ENCODE measurements around the gene CDC23. TPM values are rescaled to one million over a fixed set of nuclear protein-coding genes. Genes with fewer than 3 reads are reported as not detected.

CDC23 gene
- total and polyA plus RNA-seq, 10 of the 15 experiments (the other 5 are each of a cell fraction or from before 2014, with no cell fraction given): 37.1 to 66.1 (median 48.6) TPM

- no peak for FAIRE-seq
Observed at GRCh38 chr5:138257583-138257982, 44.5 kb upstream of the CDC23 start.

More at GRCh38 chr5:138257583-138257982, 44.5 kb upstream of the CDC23 start:
- POLR2A ChIA-PET: no interaction called here
- peaks cover 2% of the 10 kb centered on the region for H3K4me1 ChIP-seq (ENCODE audit: control insufficient read depth, insufficient read depth, low read length)
- no peaks in the 10 kb centered on the region for H3K36me3 ChIP-seq (ENCODE audit: control insufficient read depth in 2 of 2, insufficient read depth in 2 of 2, low read length in 1 of 2)
- no peaks in the 10 kb centered on the region for H3K79me2 ChIP-seq (ENCODE audit: control insufficient read depth, insufficient read depth, low read length)
- no TSS peak for BruUV-seq (replicated peaks)
- ATAC-seq: no peak
- H3K9me3 ChIP-seq (replicated peaks; ENCODE audit: control insufficient read depth, insufficient read depth, low read length): no peaks in the 10 kb centered on the region
- H3K4me3 ChIP-seq: no peak overlapping the region
- no peaks in the 10 kb centered on the region for H4K20me1 ChIP-seq (ENCODE audit: control insufficient read depth, insufficient read depth)
- no peak overlapping the region for H3K27ac ChIP-seq (ENCODE audit: control insufficient read depth, insufficient read depth)
- H3K9ac ChIP-seq (ENCODE audit: control insufficient read depth, insufficient read depth, low read length): no peak overlapping the region
- H3K4me2 ChIP-seq (ENCODE audit: control insufficient read depth, insufficient read depth): no peak overlapping the region
- TF ChIP-seq NFIC (IDR thresholded peaks at IDR 0.05; ENCODE audit: low read depth, low read length): no peak
- TF ChIP-seq BRCA1 (IDR thresholded peaks at IDR 0.05; ENCODE audit: low read depth, low read length): no peak
- no peak for TF ChIP-seq HCFC1 (IDR thresholded peaks at IDR 0.05; ENCODE audit: low read length)
- TF ChIP-seq ATF2 (IDR thresholded peaks at IDR 0.05; ENCODE audit: low read length): no peak
- no peak for TF ChIP-seq SMAD5 (IDR thresholded peaks at IDR 0.05; ENCODE audit: low read depth)
- no peak for TF ChIP-seq RCOR1 (conservative IDR thresholded peaks at IDR 0.05; ENCODE audit: low read depth, low read length)
- no peak for TF ChIP-seq CBFB (IDR thresholded peaks at IDR 0.05; ENCODE audit: low read depth)
- no peak for TF ChIP-seq RB1 (IDR thresholded peaks at IDR 0.05; ENCODE audit: borderline replicate concordance)
- no peak for TF ChIP-seq POU2F2 (IDR thresholded peaks at IDR 0.05; ENCODE audit: borderline replicate concordance, low read depth, low read length)
- TF ChIP-seq BCLAF1 (IDR thresholded peaks at IDR 0.05): no peak
- no peak overlapping the region for H2AFZ ChIP-seq (ENCODE audit: control insufficient read depth, low read depth, low read length)
- DNase-seq (ENCODE audit: low read depth, low spot score): no peak
- intact Hi-C loops (cut with micrococcal nuclease; ENCODE audit: unreplicated experiment) (no loop called here), in situ Hi-C loops (cut with MboI) (no loop called here)
- 80% methylated on average over 29 of the region's 29 CpGs for WGBS (ENCODE audit: insufficient coverage, insufficient replicate concordance, low lambda C conversion rate, missing lambda C conversion rate)
- SMC1A ChIA-PET (ENCODE audit: uncharacterized antibody, unreplicated experiment): no interaction called here
- CTCF ChIA-PET: no interaction called here
- RAD21 ChIA-PET (ENCODE audit: unreplicated experiment): no interaction called here
- H3K27me3 ChIP-seq (replicated peaks in 1 of 2; ENCODE audit: control insufficient read depth in 2 of 2, insufficient read depth in 2 of 2, low read length in 1 of 2): no peaks in the 10 kb centered on the region
